NCI-H524 (cell line): Measurements from ENCODE around the gene ZBTB20.

Experiments
- DNase-seq, 2 experiments: peaks; one replicate each; lab custom pipeline; 2025; lab: John Stamatoyannopoulos, UW

ZBTB20 gene

GRCh38 chr3:114672692-114673447 is 474.2 kb downstream of the ZBTB20 start:
- no peak for DNase-seq

GRCh38 chr3:114671741-114672510 is 475.2 kb downstream of the ZBTB20 start:
- DNase-seq, result no peak

- DNase-seq, result no peak
Observed at GRCh38 chr3:114669614-114670013, 477.5 kb downstream of the ZBTB20 start.

GRCh38 chr3:114668099-114668498 is 479.0 kb downstream of the ZBTB20 start:
- no peak for DNase-seq

- DNase-seq, result no peak
Observed at GRCh38 chr3:114666623-114667022, 480.5 kb downstream of the ZBTB20 start.

GRCh38 chr3:114664006-114664405 is 483.1 kb downstream of the ZBTB20 start:
- no peak for DNase-seq

GRCh38 chr3:114660808-114661207 is 486.3 kb downstream of the ZBTB20 start:
- no peak for DNase-seq

- no peak for DNase-seq
Observed at GRCh38 chr3:114660124-114660523, 487.0 kb downstream of the ZBTB20 start.

GRCh38 chr3:114659109-114660061 is 487.7 kb downstream of the ZBTB20 start:
- DNase-seq, result no peak

GRCh38 chr3:114651555-114651954 is 495.5 kb downstream of the ZBTB20 start:
- no peak for DNase-seq

- no peak for DNase-seq
Observed at GRCh38 chr3:114650808-114651207, 496.3 kb downstream of the ZBTB20 start.

GRCh38 chr3:114649331-114649730 is 497.8 kb downstream of the ZBTB20 start:
- DNase-seq, result no peak

- DNase-seq, result no peak
Observed at GRCh38 chr3:114646526-114646925, 500.6 kb downstream of the ZBTB20 start.

GRCh38 chr3:114645392-114645791 is 501.7 kb downstream of the ZBTB20 start:
- no peak for DNase-seq

- no peak for DNase-seq
Observed at GRCh38 chr3:114644367-114644766, 502.7 kb downstream of the ZBTB20 start.

GRCh38 chr3:114642951-114643741 is 503.9 kb downstream of the ZBTB20 start:
- no peak for DNase-seq

- DNase-seq, result no peak
Observed at GRCh38 chr3:114640126-114640525, 507.0 kb downstream of the ZBTB20 start.

GRCh38 chr3:114639171-114639570 is 507.9 kb downstream of the ZBTB20 start:
- DNase-seq, result no peak

GRCh38 chr3:114635878-114636277 is 511.2 kb downstream of the ZBTB20 start:
- DNase-seq, result no peak

- no peak for DNase-seq
Observed at GRCh38 chr3:114634635-114635034, 512.5 kb downstream of the ZBTB20 start.

GRCh38 chr3:114632757-114633424 is 514.2 kb downstream of the ZBTB20 start:
- no peak for DNase-seq
